Liver (tissue), 2 donors: ENCODE results near the gene PHTF2.

ENCODE experiments used
- ATF3 ChIP-seq: IDR thresholded peaks from 2 replicates; pipeline ENCODE4 v1.6.1; 2016; ENCODE audit warnings: antibody characterized with exemption
- MAX ChIP-seq: IDR thresholded peaks from 2 replicates; pipeline ENCODE4 v1.6.1; 2016; ENCODE audit warnings: antibody characterized with exemption
- REST ChIP-seq: IDR thresholded peaks from 2 replicates; pipeline ENCODE4 v1.6.1; 2016; ENCODE audit warnings: antibody characterized with exemption, mild to moderate bottlenecking
- SP1 ChIP-seq: IDR thresholded peaks from 2 replicates; pipeline ENCODE4 v1.6.1; 2018; ENCODE audit warnings: antibody characterized with exemption, mild to moderate bottlenecking
- TAF1 ChIP-seq: conservative IDR thresholded peaks from 2 replicates; pipeline ENCODE4 v1.6.1; 2016; ENCODE audit warnings: antibody characterized with exemption, mild to moderate bottlenecking
- donor health status: healthy.

GRCh38 chr7:77982926-77983550, 184.5 kb downstream of the PHTF2 start:
- no peak for TF ChIP-seq ATF3
- TF ChIP-seq SP1, result no peak
- TF ChIP-seq MAX, result no peak
- no peak for TF ChIP-seq REST
- TF ChIP-seq TAF1, result no peak
